Keratinocyte (primary cell): ENCODE measurements around the gene BAG3. TPM values are rescaled to one million over a fixed set of nuclear protein-coding genes. Genes with fewer than 3 reads are reported as not detected.
A peak's percentile ranks its signal among the peaks of the same experiment; 100 is the strongest.

Source experiments
- DNase-seq: peaks from one replicate; pipeline ENCODE4 v3.0.0-alpha.2; 2011; ENCODE audit warnings: low read depth, missing footprints, low spot score
- FAIRE-seq: peaks from 2 replicates; lab custom pipeline; 2011; peaks lifted over from hg19 to GRCh38; lab: Jason Lieb, UNC
- H2AFZ ChIP-seq: 2 replicates; pipeline ENCODE4 v1.6.0; 2012; ENCODE audit warnings: low read length, control low read depth, inconsistent platforms; ENCODE audit not compliant: control insufficient read depth
- H3K27ac ChIP-seq: 2 replicates; pipeline ENCODE4 v1.5.1; 2011; ENCODE audit warnings: low read length; ENCODE audit not compliant: control insufficient read depth, insufficient read depth
- H3K27me3 ChIP-seq: 3 replicates; pipeline ENCODE4 v1.6.0; 2011; ENCODE audit warnings: low read length; ENCODE audit not compliant: control insufficient read depth, insufficient read depth; ENCODE audit errors: extremely low read depth
- H3K36me3 ChIP-seq, 2 experiments: 2 replicates in 1 of 2; 3 replicates in 1 of 2; pipeline ENCODE4 v1.5.1; 2011; ENCODE audit warnings: low read length in 2 of 2, mild to moderate bottlenecking in 1 of 2; ENCODE audit not compliant: control insufficient read depth in 2 of 2, insufficient read depth in 2 of 2; ENCODE audit errors: extremely low read depth in 1 of 2
- H3K4me1 ChIP-seq: 3 replicates; pipeline ENCODE4 v1.5.1; 2011; ENCODE audit warnings: low read length; ENCODE audit not compliant: control insufficient read depth, insufficient read depth; ENCODE audit errors: extremely low read depth
- H3K4me2 ChIP-seq: 3 replicates; pipeline ENCODE4 v1.6.0; 2011; ENCODE audit warnings: low read depth, low read length; ENCODE audit not compliant: control insufficient read depth, insufficient read depth; ENCODE audit errors: extremely low read depth
- H3K4me3 ChIP-seq, 3 experiments: fragments of 200-600 bp in 1 of 3; sonication (generic) in 1 of 3; 2 replicates in 2 of 3; 3 replicates in 1 of 3; pipeline ENCODE4 v1.5.1; 2011 to 2016; ENCODE audit warnings: low read length in 3 of 3, mild to moderate bottlenecking in 3 of 3, control low read depth in 2 of 3, inconsistent platforms in 1 of 3, low read depth in 1 of 3, mixed read lengths in 1 of 3, mixed run types in 1 of 3, moderate library complexity in 1 of 3; ENCODE audit not compliant: control insufficient read depth in 2 of 3, insufficient read depth in 2 of 3; ENCODE audit errors: extremely low read depth in 1 of 3
- H3K79me2 ChIP-seq: 2 replicates; pipeline ENCODE4 v1.6.0; 2012; ENCODE audit warnings: low read length; ENCODE audit not compliant: control insufficient read depth, insufficient read depth
- H3K9ac ChIP-seq: 3 replicates; pipeline ENCODE4 v1.6.0; 2011; ENCODE audit warnings: low read length; ENCODE audit not compliant: control insufficient read depth, insufficient read depth; ENCODE audit errors: extremely low read depth
- H3K9me1 ChIP-seq: 3 replicates; pipeline ENCODE4 v1.6.0; 2011; ENCODE audit warnings: low read length; ENCODE audit not compliant: control insufficient read depth, insufficient read depth; ENCODE audit errors: extremely low read depth
- H3K9me3 ChIP-seq: 2 replicates; pipeline ENCODE4 v1.5.1; 2012; ENCODE audit warnings: low read depth, low read length; ENCODE audit not compliant: control insufficient read depth
- H4K20me1 ChIP-seq: 3 replicates; pipeline ENCODE4 v1.6.0; 2011; ENCODE audit warnings: low read length; ENCODE audit not compliant: control insufficient read depth, insufficient read depth; ENCODE audit errors: extremely low read depth
- CTCF ChIP-seq, 3 experiments: IDR thresholded peaks in 1 of 3; conservative IDR thresholded peaks in 1 of 3; optimal IDR thresholded peaks in 1 of 3; 2 replicates in 2 of 3; 3 replicates in 1 of 3; pipeline versions ENCODE3 to v1.5.1; 2011; ENCODE audit warnings: low read length in 3 of 3, mild to moderate bottlenecking in 3 of 3, moderate library complexity in 2 of 3, control low read depth in 1 of 3, inconsistent platforms in 1 of 3; ENCODE audit not compliant: insufficient read depth in 2 of 3; ENCODE audit errors: extremely low read depth in 1 of 3
- EZH2 ChIP-seq: IDR thresholded peaks from one replicate; pipeline ENCODE4 v1.6.1; 2012; ENCODE audit warnings: inconsistent platforms, mild to moderate bottlenecking, low read length, moderate library complexity
- dilution Hi-C: fragments of 300-500 bp; cut with MboI; formaldehyde crosslinking; loops from one replicate; pipeline ENCODE4 v1.7.0; 2020; ENCODE audit warnings: low sequenced_read_pairs; ENCODE audit not compliant: extremely low pct_ligation_motif_present
- polyA plus RNA-seq, 5 experiments: library from polyadenylated mRNA; depleted of rRNA in 3 of 5; stranded (reverse) in 3 of 5; stranded (forward) in 1 of 5; unstranded in 1 of 5; fragments of >200 nt; gene quantifications; 1 replicate in 1 of 5; 2 replicates in 3 of 5; 3 replicates in 1 of 5; pipeline versions ENCODE4 v1.2.1 to v1.2.3, GENCODE V29; 2011 to 2012; ENCODE audit warnings: missing spikeins in 2 of 5, low read depth in 1 of 5, low replicate concordance in 1 of 5

Gene BAG3
- polyA plus RNA-seq, 1 donor (not counting 4 experiments of a cell fraction or from before 2014, with no cell fraction given) = 26.2 TPM

GRCh38 chr10:119669975-119670640 lies 18.9 kb downstream of the BAG3 start:
- Histone ChIP-seq H3K36me3 (peaks cover 34 to 52% of the 10 kb centered on the region in 2 experiments), H3K4me1 (peaks cover 77% of the 10 kb centered on the region), H3K4me3 (no peak overlapping the region), H3K9me1 (peaks cover 8% of the 10 kb centered on the region), H3K9me3 (no peaks in the 10 kb centered on the region), H3K79me2 (peaks cover 76% of the 10 kb centered on the region), H4K20me1 (peaks cover 5% of the 10 kb centered on the region), H3K27ac (peak overlapping the region; percentile 21), H3K9ac (no peak overlapping the region), H3K27me3 (no peaks in the 10 kb centered on the region), H2AFZ (no peak overlapping the region), H3K4me2 (peak overlapping the region; percentile 57)
- TF ChIP-seq EZH2 = no peak
- TF ChIP-seq CTCF (optimal IDR thresholded peaks at IDR 0.05 in 1 of 3, IDR thresholded peaks at IDR 0.05 in 1 of 3, conservative IDR thresholded peaks at IDR 0.05 in 1 of 3; ENCODE audit: extremely low read depth in 1 of 3, insufficient read depth in 2 of 3, low read length in 3 of 3) = no peak
- dilution Hi-C loops = no loop called here
- FAIRE-seq (no peak), DNase-seq (no peak)

- H4K20me1 ChIP-seq = peaks cover 5% of the 10 kb centered on the region
- peak; percentile 96 for FAIRE-seq
These were observed 19.5 kb downstream of the BAG3 start for GRCh38 chr10:119670717-119671116.

More at GRCh38 chr10:119670717-119671116, 19.5 kb downstream of the BAG3 start:
- Histone ChIP-seq H3K9ac (no peak overlapping the region), H2AFZ (no peak overlapping the region), H3K79me2 (peaks cover 70% of the 10 kb centered on the region), H3K36me3 (peaks cover 34 to 52% of the 10 kb centered on the region in 2 experiments), H3K9me3 (no peaks in the 10 kb centered on the region), H3K27me3 (no peaks in the 10 kb centered on the region), H3K4me3 (no peak overlapping the region), H3K4me2 (peak overlapping the region; percentile 57), H3K4me1 (peaks cover 80% of the 10 kb centered on the region), H3K9me1 (peaks cover 8% of the 10 kb centered on the region), H3K27ac (peak overlapping the region; percentile 21)
- dilution Hi-C loops = no loop called here
- no peak for DNase-seq
- TF ChIP-seq CTCF (optimal IDR thresholded peaks at IDR 0.05 in 1 of 3, IDR thresholded peaks at IDR 0.05 in 1 of 3, conservative IDR thresholded peaks at IDR 0.05 in 1 of 3; ENCODE audit: extremely low read depth in 1 of 3, insufficient read depth in 2 of 3, low read length in 3 of 3) = no peak
- no peak for TF ChIP-seq EZH2
